PC-9 (cell line): ENCODE results near the gene C11orf52.

Experiments used
- CTCF ChIP-seq: fragments of 200-600 bp; sonication (generic); conservative IDR thresholded peaks from 2 replicates; pipeline ENCODE4 v1.6.1; 2017; ENCODE audit warnings: mixed run types, antibody characterized with exemption, mild to moderate bottlenecking, moderate library complexity
- EZH2 ChIP-seq: fragments of 200-600 bp; sonication (generic); IDR thresholded peaks from 2 replicates; pipeline ENCODE4 v1.8.0; 2017; ENCODE audit warnings: antibody characterized with exemption, low read depth

GRCh38 chr11:111917788-111918187 is 925 bp upstream of the C11orf52 start:
- TF ChIP-seq CTCF (no peak), EZH2 (no peak)
